HepG2 (cell line): ENCODE results near the gene SLC6A9. TPM values are rescaled to one million over a fixed set of nuclear protein-coding genes. Genes with fewer than 3 reads are reported as not detected.

Experiments used
- AGO1 ChIP-seq: fragments of 200-400 bp; formaldehyde crosslinking; IDR thresholded peaks from 2 replicates; pipeline ENCODE4 v1.6.1; 2017; ENCODE audit warnings: mild to moderate bottlenecking, low read depth, low read length, moderate library complexity; ENCODE audit not compliant: poor library complexity, severe bottlenecking
- KLF12 ChIP-seq: sonication (generic); formaldehyde crosslinking; IDR thresholded peaks from 2 replicates; pipeline ENCODE4 v1.4.0; 2020; ENCODE audit warnings: missing genetic modification reagents, borderline replicate concordance
- KLF15 ChIP-seq: sonication (generic); formaldehyde crosslinking; IDR thresholded peaks from 2 replicates; pipeline ENCODE4 v1.8.1; 2023; ENCODE audit warnings: borderline replicate concordance, mild to moderate bottlenecking, inconsistent platforms, missing genetic modification reagents, mixed read lengths
- MAX ChIP-seq: IDR thresholded peaks from 2 replicates; pipeline ENCODE4 v1.6.1; 2012; ENCODE audit warnings: inconsistent platforms
- MAZ ChIP-seq, 2 experiments: sonication (generic) in 1 of 2; formaldehyde crosslinking in 1 of 2; IDR thresholded peaks; 2 replicates each; pipeline versions ENCODE4 v1.5.0 to v1.6.1; 2012 to 2020; ENCODE audit warnings: low read depth in 2 of 2, mild to moderate bottlenecking in 2 of 2, borderline replicate concordance in 1 of 2, improper control_type of control experiment in 1 of 2, low read length in 1 of 2, missing genetic modification reagents in 1 of 2, moderate library complexity in 1 of 2
- PBX2 ChIP-seq: IDR thresholded peaks from 2 replicates; pipeline ENCODE4 v1.6.1; 2016; ENCODE audit warnings: control low read depth
- POLR2A ChIP-seq, 2 experiments: IDR thresholded peaks; 2 replicates each; pipeline ENCODE4 v1.6.1; 2011; ENCODE audit warnings: low read depth in 2 of 2, low read length in 2 of 2, mild to moderate bottlenecking in 1 of 2, moderate library complexity in 1 of 2; ENCODE audit not compliant: insufficient read depth in 1 of 2
- TAF1 ChIP-seq: sonication (generic); formaldehyde crosslinking; IDR thresholded peaks from 2 replicates; pipeline ENCODE4 v1.4.0; 2020; ENCODE audit warnings: missing genetic modification reagents
- TFDP2 ChIP-seq: sonication (generic); formaldehyde crosslinking; IDR thresholded peaks from 2 replicates; pipeline ENCODE4 v1.4.0; 2020; ENCODE audit warnings: missing genetic modification reagents
- THRA ChIP-seq: sonication (generic); formaldehyde crosslinking; IDR thresholded peaks from 2 replicates; pipeline ENCODE4 v1.4.0; 2020; ENCODE audit warnings: missing genetic modification reagents, borderline replicate concordance
- XRCC5 ChIP-seq: fragments of 200-400 bp; formaldehyde crosslinking; optimal IDR thresholded peaks from 2 replicates; pipeline ENCODE3; 2017; ENCODE audit warnings: mild to moderate bottlenecking, low read length
- ZC3H13 ChIP-seq: sonication (generic); formaldehyde crosslinking; IDR thresholded peaks from 2 replicates; pipeline ENCODE4 v1.8.1; 2023; ENCODE audit warnings: mild to moderate bottlenecking, missing genetic modification reagents, moderate library complexity
- ZNF407 ChIP-seq: sonication (generic); formaldehyde crosslinking; IDR thresholded peaks from one replicate; pipeline ENCODE4 v1.5.1; 2020; ENCODE audit warnings: mild to moderate bottlenecking, missing genetic modification reagents; ENCODE audit errors: not compliant biosample characterization
- ZNF598 ChIP-seq: sonication (generic); formaldehyde crosslinking; IDR thresholded peaks from 2 replicates; pipeline ENCODE4 v1.5.1; 2020; ENCODE audit warnings: mild to moderate bottlenecking, missing genetic modification reagents, borderline replicate concordance
- ZNF777 ChIP-seq: sonication (generic); formaldehyde crosslinking; IDR thresholded peaks from 2 replicates; pipeline ENCODE4 v1.4.0; 2020; ENCODE audit warnings: missing genetic modification reagents
- polyA plus RNA-seq, 8 experiments: library from polyadenylated mRNA; depleted of rRNA in 3 of 8; stranded (reverse) in 7 of 8; unstranded in 1 of 8; fragments of >200 nt; fragmentation: Illumina TruSeq in 4 of 8; extraction: Trizol in 4 of 8; gene quantifications; 2 replicates each; pipeline versions ENCODE4 v1.2.1 to v1.2.3, GENCODE V29; 2011 to 2016; ENCODE audit warnings: low read depth in 4 of 8, missing spikeins in 1 of 8, mixed read lengths in 1 of 8; ENCODE audit not compliant: insufficient read depth in 1 of 8
- total RNA-seq, 5 experiments: library from RNA; depleted of rRNA; stranded (reverse); fragments of >200 nt; fragmentation: Illumina TruSeq; extraction: Trizol; gene quantifications; 2 replicates each; pipeline ENCODE4 v1.2.3, GENCODE V29; 2016; ENCODE audit warnings: low read depth in 1 of 5

SLC6A9 gene
- total and polyA plus RNA-seq, 2 of the 13 experiments (the other 11 are each of a cell fraction or from before 2014, with no cell fraction given) = 8.5 to 9.9 TPM

GRCh38 chr1:43991476-43992231 lies 39.6 kb downstream of the SLC6A9 start, which contains the start of gene CCDC24 (continued):
- TF ChIP-seq ZNF598 (CRISPR knock-in tag) (peak; percentile 28; the same call in 1 of the 2 replicates), AGO1 (peak; percentile 98), MAX (peak; percentile 85), TAF1 (CRISPR knock-in tag) (peak; percentile 40; the same call in 1 of the 2 replicates), KLF15 (CRISPR knock-in tag) (0 out of 2 replicates have a peak, but pooled peaks have one; percentile 28), ZC3H13 (peak; percentile 80), TFDP2 (CRISPR knock-in tag) (0 out of 2 replicates have a peak, but pooled peaks have one; percentile 6), PBX2 (CRISPR knock-in tag) (no peak), XRCC5 (no peak), ZNF407 (CRISPR knock-in tag) (peak; percentile 78), ZNF777 (CRISPR knock-in tag) (peak; percentile 79), MAZ (IDR thresholded peaks at IDR 0.05; ENCODE audit: borderline replicate concordance, low read depth, low read length) (peak; percentile 29; the same call in 1 of the 2 replicates), MAZ (CRISPR knock-in tag; IDR thresholded peaks at IDR 0.05; ENCODE audit: low read depth) (peak; percentile 70; the same call in 1 of the 2 replicates), POLR2A (IDR thresholded peaks at IDR 0.05; ENCODE audit: insufficient read depth in 1 of 2, low read depth in 2 of 2, low read length in 2 of 2) (peak; percentile 28 to 55; a peak in 2 of 4 replicates), KLF12 (CRISPR knock-in tag) (peak; percentile 48; the same call in 1 of the 2 replicates), THRA (CRISPR knock-in tag) (0 out of 2 replicates have a peak, but pooled peaks have one; percentile 11)
